Activated CD8-positive, alpha-beta memory T cell treated with anti-CD3 and anti-CD28 coated beads for 48 hours (primary cell): ENCODE measurements around the gene STRN4.

Source experiments
- DNase-seq, 3 experiments: peaks; one replicate each; pipeline ENCODE4 v3.0.0-alpha.2; 2020; ENCODE audit warnings: low read depth in 2 of 3, low spot score in 2 of 3

The STRN4 gene

DNA sequence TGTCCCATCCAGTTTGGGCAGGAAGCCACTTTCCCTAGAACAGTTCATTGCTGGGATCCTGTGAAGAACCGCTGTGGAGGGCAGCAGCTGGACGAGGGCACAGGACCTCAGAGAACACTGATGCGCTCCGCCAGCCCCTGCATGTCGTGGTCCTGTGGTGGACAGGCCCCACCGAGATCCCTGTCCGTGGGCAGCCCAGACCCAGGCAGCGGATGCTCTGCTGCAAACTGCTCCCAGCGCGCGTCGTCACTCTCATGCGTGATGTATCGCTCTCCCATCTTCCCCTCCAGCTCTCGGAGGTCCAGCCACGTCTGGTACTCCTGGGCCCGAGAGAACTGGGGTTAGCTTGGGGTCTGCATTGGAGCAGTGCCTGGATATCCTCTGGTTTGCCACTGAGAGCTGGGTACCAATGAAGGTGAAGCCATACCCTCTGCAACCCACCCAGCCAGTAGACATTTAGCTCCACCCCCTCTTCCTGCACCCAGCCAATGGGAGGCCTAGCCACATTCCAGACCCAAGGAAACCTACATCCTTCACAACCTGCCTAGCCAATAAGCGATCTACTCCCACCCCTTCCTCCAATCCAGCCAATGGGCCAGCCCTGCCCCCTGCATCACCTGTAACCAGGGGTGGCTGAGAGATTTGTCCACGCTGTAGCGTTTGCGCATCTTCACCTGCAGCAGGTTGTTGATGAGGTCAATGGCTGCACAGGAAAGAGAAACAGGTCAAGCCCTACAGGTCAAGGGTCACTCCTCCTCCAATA, 71.7 kb downstream of the STRN4 start:
- no peak for DNase-seq

GRCh38 chr19:46670813-46671212, 75.4 kb downstream of the STRN4 start:
- DNase-seq, result no peak
